Activated T-cell treated with anti-CD3 and anti-CD28 coated beads for 4 hours (primary cell): Measurements from ENCODE around the gene PPIL1.

Source experiments
- DNase-seq: peaks from one replicate; pipeline ENCODE4 v3.0.0-alpha.2; 2020

PPIL1 gene

DNA sequence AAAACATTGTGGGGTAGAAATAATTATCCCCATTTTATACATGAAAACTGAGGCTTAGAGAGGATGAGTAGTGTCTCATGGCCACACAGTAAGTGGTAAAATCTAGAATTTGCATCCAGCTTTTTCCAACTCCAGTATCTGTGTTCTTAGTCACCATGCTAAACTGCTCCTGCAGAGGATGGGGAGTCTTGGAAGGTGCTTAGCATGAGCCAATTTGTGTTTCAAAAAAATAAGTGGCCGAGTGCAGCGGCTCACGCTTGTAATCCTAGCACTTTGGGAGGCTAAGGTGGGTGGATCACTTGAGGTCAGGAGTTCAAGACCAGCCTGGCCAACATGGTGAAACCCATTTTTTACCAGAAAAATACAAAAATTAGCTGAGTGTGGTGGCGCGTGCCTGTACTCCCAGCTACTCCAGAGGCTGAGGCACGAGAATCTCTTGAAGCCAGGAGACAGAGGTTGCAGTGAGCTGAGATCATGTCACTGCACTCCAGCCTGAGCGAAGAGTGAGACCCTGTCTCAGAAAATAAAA lies 13.6 kb upstream of the PPIL1 start:
- no peak for DNase-seq

DNA sequence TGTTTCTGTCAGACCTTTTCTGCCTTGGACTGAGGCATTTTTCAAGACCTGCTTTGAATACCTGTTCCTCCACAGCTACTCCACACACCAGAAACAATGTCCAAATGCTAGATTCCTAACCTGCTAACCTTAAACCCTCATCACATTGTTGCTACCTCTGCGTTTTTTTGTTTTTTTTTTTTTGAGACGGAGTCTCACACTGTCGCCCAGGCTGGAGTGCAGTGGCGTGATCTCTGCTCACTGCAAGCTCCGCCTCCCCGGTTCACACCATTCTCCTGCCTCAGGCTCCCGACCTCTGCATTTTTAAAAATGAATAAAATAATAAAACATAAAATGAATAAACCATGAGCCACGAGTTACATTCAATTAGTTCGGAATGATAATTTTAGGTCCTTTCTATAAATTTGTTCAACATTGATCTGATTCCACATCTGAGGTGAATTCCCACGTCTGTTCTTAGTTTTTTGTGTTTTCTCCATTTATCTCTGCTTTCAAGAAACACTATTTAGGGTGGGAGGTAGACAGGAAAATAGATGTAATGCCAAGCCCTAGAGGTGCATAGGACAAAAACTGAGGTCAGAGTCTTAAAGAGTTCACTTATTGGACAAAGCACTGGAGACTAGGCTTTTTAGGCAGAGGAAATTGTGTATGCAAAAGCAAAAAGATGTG lies 12.5 kb upstream of the PPIL1 start:
- DNase-seq: no peak

- DNase-seq: peak; percentile 94
These were observed 11.1 kb upstream of the PPIL1 start, which contains the start of gene C6orf89 for GRCh38 chr6:36885461-36886401. Gene C6orf89 (plus strand): TSS chr6:36885952. CDS start chr6:36899445, 13,493 bp downstream.

DNA sequence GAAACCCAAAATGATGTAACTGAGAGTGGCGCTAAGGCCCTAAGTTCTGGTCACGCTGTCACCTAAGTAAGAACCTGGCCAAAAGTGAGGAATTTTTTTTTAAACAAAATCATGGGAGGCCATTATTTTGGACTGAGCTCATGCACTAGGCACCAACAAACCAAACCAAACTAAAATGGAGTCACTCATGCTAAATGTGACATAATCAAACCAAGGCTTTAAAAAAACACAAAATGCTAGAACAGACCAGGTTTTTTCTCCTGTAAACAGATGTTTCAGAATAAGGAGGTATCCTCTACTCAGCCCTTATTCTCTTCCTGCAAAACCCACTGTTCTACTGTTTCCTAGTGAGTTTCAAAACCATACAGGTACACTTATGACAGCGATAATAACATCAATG lies 10.0 kb upstream of the PPIL1 start:
- no peak for DNase-seq

GRCh38 chr6:36875250-36875633 lies 639 bp upstream of the PPIL1 start:
- DNase-seq: no peak

DNA sequence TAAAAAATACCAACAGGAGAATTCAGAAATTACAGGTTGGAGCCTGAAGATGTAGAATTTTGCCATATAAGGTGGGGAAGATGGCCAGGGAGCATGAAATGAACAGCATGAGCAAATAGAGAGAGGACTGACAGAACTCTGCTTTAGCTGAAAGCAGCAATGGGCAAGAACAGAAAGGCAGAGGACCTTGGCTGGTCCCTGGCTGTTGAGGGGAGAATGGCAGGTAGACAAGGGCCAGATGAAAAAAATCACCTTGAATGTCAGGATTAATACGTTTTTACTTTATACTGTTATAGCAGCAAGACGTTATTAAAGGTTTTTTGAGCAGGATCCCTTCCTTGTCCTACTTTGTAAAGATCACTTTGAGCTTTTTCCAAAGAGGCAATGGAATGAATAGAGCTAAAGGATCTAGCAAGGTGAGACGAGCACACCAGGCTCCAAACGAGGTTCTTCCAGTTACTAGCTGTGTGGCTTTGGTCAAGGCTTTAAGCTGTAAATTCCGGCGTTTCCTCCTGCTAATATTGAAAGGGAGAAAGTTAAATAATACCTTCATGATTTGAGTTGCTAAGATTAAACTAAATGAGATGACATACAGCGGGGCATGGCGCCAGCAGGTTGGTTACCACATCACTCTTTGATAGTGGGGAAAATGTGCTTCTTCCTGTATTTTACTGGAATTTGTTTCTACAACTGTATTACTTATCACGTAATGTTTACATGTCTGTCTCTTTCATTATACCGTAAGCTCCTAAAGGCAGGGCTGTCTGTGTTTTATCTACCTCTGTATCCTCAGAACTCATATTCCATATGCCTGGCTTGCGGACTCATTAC lies 776 bp downstream of the PPIL1 start:
- no peak for DNase-seq

GRCh38 chr6:36873115-36873514 lies 1.5 kb downstream of the PPIL1 start:
- DNase-seq: no peak

DNA sequence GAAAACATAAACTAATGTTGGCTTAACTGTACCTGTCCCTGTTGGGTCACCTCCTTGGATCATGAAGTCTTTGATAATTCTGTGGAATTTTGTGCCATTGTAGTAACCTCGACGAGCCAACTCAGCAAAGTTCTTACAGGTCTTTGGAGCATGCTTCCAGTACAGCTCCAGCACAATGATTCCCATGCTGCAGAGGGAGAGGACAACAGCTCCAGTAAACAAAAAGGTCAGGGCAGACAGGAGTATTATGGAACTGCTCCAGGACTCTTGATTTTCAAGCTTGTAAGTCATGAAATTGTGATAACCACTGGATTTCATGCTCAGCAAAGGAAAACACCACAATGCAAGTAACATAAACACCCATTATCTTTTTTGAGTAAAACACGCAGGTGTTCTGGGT lies 2.9 kb downstream of the PPIL1 start:
- no peak for DNase-seq

GRCh38 chr6:36867471-36868224 lies 7.0 kb downstream of the PPIL1 start:
- DNase-seq: no peak

GRCh38 chr6:36865835-36866234 lies 8.8 kb downstream of the PPIL1 start:
- no peak for DNase-seq

- DNase-seq: no peak
These were observed 10.7 kb downstream of the PPIL1 start for GRCh38 chr6:36863670-36864540.

- no peak for DNase-seq
These were observed 11.7 kb downstream of the PPIL1 start for GRCh38 chr6:36862848-36863382.

DNA sequence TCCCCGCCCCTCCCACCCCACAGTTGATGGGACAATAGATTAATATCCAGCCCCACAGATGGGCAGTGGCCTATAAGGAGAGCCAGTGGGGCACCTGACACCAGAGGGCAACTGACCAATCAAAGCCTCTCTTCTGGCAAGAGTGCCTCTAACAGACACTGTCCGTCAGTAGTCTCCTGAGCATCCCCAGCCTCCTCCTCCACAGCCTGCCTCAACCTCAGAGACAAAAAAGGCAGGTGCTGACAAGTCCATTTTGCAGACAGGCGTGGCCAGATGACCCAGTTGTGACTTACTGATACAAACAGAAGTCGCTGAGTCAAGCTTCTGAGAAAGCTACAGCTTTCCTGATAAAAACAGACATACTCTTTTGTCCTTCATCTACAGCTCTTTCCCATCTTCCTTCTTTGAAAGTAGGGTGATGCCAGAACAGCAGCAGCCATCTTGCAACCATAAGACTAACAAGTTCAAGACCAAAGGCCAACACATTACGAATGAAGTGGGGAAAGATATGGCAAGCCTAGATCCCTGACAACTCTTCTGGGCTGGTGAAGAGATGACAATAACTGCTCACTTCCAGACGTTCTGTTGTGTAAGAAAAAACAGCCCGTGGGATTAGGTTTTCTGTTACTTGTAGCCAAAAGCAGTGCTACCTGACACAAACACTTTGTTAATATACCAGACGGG lies 12.3 kb downstream of the PPIL1 start:
- DNase-seq: no peak

GRCh38 chr6:36860126-36860525 lies 14.5 kb downstream of the PPIL1 start:
- DNase-seq: no peak

DNA sequence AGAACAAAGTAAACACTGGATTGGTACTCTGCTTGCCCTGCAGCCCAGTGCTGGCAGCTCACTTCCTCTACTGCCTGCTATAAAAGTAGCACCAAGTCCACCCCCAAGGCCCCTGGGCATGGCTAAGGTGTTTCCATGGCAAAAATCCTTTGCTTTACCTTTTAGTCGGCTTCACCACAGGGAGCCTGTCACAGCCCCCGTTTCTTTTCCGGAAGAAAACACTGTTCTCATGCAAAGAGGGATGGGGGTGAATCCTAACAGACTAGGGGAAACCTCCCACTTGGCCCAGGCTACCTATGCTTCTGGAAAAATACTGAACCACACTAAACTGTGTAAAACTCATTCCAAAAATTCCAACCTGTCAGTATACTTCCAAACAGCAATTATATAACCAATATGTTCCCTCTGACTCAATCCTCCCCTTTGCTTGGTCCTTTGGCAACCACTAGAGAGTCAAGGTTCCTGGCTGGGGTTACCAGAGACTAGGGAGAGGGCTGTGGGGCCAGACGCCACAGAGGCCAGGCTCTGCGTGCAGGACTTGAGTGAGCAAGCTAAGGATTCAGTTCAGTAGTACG lies 16.1 kb downstream of the PPIL1 start:
- no peak for DNase-seq

DNA sequence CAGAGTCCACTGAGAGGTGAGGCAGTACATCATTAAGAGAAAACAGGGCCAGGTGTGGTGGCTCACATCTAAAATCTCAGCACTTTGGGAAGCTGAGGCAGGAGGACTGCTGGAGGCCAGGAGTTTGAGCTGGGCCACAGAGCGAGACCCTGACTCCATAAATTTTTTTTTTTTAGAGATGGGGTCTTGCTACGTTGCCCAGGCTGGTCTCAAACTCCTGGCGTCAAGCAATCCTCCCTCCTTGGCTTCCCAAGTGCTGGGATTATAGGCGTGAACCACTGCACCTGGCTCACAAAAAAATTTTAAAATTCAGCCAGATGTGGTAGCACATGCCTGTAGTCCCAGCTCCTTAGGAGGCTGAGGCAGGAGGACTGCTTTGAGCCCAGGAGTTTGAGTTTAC lies 17.3 kb downstream of the PPIL1 start:
- no peak for DNase-seq

GRCh38 chr6:36856277-36856676 lies 18.3 kb downstream of the PPIL1 start:
- no peak for DNase-seq

DNA sequence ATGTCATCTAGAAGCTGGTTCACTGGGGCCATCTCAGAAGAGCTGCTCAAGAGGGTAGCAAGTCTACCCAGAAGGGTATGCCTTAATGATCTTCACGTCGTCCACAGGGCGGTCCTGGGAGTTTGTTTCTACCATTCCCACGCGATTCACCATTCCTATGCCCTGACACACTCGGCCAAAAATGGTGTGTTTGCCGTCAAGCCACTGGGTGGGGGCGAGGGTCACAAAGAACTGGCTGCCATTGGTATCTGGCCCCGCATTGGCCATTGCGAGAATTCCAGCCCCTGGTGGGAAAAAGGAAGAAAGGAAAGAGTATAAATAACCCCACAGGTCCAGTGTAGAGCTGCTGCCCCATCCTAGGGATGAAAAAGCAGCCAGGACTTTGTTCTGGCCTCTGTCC lies 18.9 kb downstream of the PPIL1 start:
- DNase-seq: no peak

- DNase-seq: no peak
These were observed 21.3 kb downstream of the PPIL1 start for GRCh38 chr6:36853325-36853724.
